ENCODE data around the gene TAP1. TPM values are rescaled to one million over a fixed set of nuclear protein-coding genes. Genes with fewer than 3 reads are reported as not detected.
A peak's percentile ranks its signal among the peaks of the same experiment; 100 is the strongest.

The TAP1 gene
- total and polyA plus RNA-seq, 10 of the 15 experiments (the other 5 are each of a cell fraction or from before 2014, with no cell fraction given), result 33.4 to 249 (median 169) TPM

GRCh38 chr6:32857156-32857891 is 3.8 kb upstream of the TAP1 start:
- H3K79me2 ChIP-seq (ENCODE audit: control insufficient read depth, insufficient read depth, low read length), result peaks cover 52% of the 10 kb centered on the region
- FAIRE-seq, result no peak
- TF ChIP-seq ZNF274 (IDR thresholded peaks at IDR 0.05; ENCODE audit: insufficient read depth, insufficient read length) (no peak), RAD21 (IDR thresholded peaks at IDR 0.05; ENCODE audit: insufficient read depth, low read depth, low read length) (no peak), YY1 (IDR thresholded peaks at IDR 0.05; ENCODE audit: low read depth, low read length) (no peak), SMAD5 (IDR thresholded peaks at IDR 0.05; ENCODE audit: low read depth) (no peak), RCOR1 (conservative IDR thresholded peaks at IDR 0.05; ENCODE audit: low read depth, low read length) (no peak), PKNOX1 (IDR thresholded peaks at IDR 0.05) (no peak), HDAC2 (IDR thresholded peaks at IDR 0.05) (no peak), KLF5 (IDR thresholded peaks at IDR 0.05; ENCODE audit: partially characterized antibody) (no peak), PML (IDR thresholded peaks at IDR 0.05; ENCODE audit: low read length) (no peak), TCF3 (IDR thresholded peaks at IDR 0.05; ENCODE audit: borderline replicate concordance, insufficient read depth, low read depth, low read length) (no peak)
- TF ChIP-seq, protein P1, sequence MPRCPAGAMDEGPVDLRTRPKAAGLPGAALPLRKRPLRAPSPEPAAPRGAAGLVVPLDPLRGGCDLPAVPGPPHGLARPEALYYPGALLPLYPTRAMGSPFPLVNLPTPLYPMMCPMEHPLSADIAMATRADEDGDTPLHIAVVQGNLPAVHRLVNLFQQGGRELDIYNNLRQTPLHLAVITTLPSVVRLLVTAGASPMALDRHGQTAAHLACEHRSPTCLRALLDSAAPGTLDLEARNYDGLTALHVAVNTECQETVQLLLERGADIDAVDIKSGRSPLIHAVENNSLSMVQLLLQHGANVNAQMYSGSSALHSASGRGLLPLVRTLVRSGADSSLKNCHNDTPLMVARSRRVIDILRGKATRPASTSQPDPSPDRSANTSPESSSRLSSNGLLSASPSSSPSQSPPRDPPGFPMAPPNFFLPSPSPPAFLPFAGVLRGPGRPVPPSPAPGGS (IDR thresholded peaks at IDR 0.05; ENCODE audit: borderline replicate concordance, insufficient read depth, low read depth, low read length, poor library complexity, severe bottlenecking), result no peak
- TF ChIP-seq, protein P2, sequence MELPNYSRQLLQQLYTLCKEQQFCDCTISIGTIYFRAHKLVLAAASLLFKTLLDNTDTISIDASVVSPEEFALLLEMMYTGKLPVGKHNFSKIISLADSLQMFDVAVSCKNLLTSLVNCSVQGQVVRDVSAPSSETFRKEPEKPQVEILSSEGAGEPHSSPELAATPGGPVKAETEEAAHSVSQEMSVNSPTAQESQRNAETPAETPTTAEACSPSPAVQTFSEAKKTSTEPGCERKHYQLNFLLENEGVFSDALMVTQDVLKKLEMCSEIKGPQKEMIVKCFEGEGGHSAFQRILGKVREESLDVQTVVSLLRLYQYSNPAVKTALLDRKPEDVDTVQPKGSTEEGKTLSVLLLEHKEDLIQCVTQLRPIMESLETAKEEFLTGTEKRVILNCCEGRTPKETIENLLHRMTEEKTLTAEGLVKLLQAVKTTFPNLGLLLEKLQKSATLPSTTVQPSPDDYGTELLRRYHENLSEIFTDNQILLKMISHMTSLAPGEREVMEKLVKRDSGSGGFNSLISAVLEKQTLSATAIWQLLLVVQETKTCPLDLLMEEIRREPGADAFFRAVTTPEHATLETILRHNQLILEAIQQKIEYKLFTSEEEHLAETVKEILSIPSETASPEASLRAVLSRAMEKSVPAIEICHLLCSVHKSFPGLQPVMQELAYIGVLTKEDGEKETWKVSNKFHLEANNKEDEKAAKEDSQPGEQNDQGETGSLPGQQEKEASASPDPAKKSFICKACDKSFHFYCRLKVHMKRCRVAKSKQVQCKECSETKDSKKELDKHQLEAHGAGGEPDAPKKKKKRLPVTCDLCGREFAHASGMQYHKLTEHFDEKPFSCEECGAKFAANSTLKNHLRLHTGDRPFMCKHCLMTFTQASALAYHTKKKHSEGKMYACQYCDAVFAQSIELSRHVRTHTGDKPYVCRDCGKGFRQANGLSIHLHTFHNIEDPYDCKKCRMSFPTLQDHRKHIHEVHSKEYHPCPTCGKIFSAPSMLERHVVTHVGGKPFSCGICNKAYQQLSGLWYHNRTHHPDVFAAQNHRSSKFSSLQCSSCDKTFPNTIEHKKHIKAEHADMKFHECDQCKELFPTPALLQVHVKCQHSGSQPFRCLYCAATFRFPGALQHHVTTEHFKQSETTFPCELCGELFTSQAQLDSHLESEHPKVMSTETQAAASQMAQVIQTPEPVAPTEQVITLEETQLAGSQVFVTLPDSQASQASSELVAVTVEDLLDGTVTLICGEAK (IDR thresholded peaks at IDR 0.05; ENCODE audit: borderline replicate concordance), result no peak
- no peaks in the 10 kb centered on the region for H3K27me3 ChIP-seq (replicated peaks in 1 of 2; ENCODE audit: control insufficient read depth in 2 of 2, insufficient read depth in 2 of 2, low read length in 1 of 2)
- H3K9ac ChIP-seq (ENCODE audit: control insufficient read depth, insufficient read depth, low read length), result no peak overlapping the region
- no peaks in the 10 kb centered on the region for H4K20me1 ChIP-seq (ENCODE audit: control insufficient read depth, insufficient read depth)
- 80% methylated on average over 14 of the region's 14 CpGs for WGBS (ENCODE audit: insufficient coverage, insufficient replicate concordance, low lambda C conversion rate, missing lambda C conversion rate)
- in situ Hi-C loops (cut with MboI), result no loop called here
- ChIA-PET POLR2A (interaction anchor here (0.5 to 8.1 kb wide), 4 partner anchors 11 to 87 kb away, joined by 4 to 357 read pairs (median 20); partner anchors contain the start of genes PSMB8 and TAP2), RAD21 (ENCODE audit: unreplicated experiment) (interaction anchor here (0.7 to 7.7 kb wide), 5 partner anchors 10 to 157 kb away, joined by 3 to 269 read pairs (median 4); partner anchors contain the start of genes PSMB8 and TAP2), CTCF (interaction anchor here (0.8 to 8.0 kb wide), 11 partner anchors 11 to 444 kb away, joined by 3 to 299 read pairs (median 5); partner anchors contain the start of genes HLA-DMA, PSMB8 and TAP2), SMC1A (ENCODE audit: uncharacterized antibody, unreplicated experiment) (interaction anchor here (0.8 to 7.5 kb wide), 7 partner anchors 12 to 127 kb away, joined by 3 to 131 read pairs (median 5); partner anchors contain the start of gene TAP2)
- peaks cover 22% of the 10 kb centered on the region for H3K4me1 ChIP-seq (ENCODE audit: control insufficient read depth, insufficient read depth, low read length)
- BruUV-seq (replicated peaks), result no TSS peak
- DNase-seq (ENCODE audit: low read depth, low spot score), result no peak
- intact Hi-C loops (cut with micrococcal nuclease; ENCODE audit: unreplicated experiment), result loop anchor here (10.0 kb wide), 1 partner anchor 253 kb away; no protein-coding TSS in a partner anchor
- ATAC-seq, result no peak
- no peak overlapping the region for H2AFZ ChIP-seq (ENCODE audit: control insufficient read depth, low read depth, low read length)
- peaks cover 4 to 12% of the 10 kb centered on the region in 2 experiments for H3K36me3 ChIP-seq (ENCODE audit: control insufficient read depth in 2 of 2, insufficient read depth in 2 of 2, low read length in 1 of 2)
- no peak overlapping the region for H3K4me3 ChIP-seq
- H3K4me2 ChIP-seq (ENCODE audit: control insufficient read depth, insufficient read depth), result 0 out of 2 replicates have a peak overlapping the region, but pooled peaks have one; percentile 92
- H3K9me3 ChIP-seq (replicated peaks; ENCODE audit: control insufficient read depth, insufficient read depth, low read length), result no peaks in the 10 kb centered on the region
- H3K27ac ChIP-seq (ENCODE audit: control insufficient read depth, insufficient read depth), result no peak overlapping the region
